Spinal cord (tissue), 10 donors: ENCODE results near the gene GBP3. TPM values are rescaled to one million over a fixed set of nuclear protein-coding genes. Genes with fewer than 3 reads are reported as not detected.
"Not testable (repeated sequence)": the region's sequence is repeated elsewhere in the genome, so short reads cannot be mapped to it uniquely, and the experiment has no call there.

ENCODE experiments used
- DNase-seq, 6 donors: peaks; one replicate each; pipeline versions ENCODE4 v3.0.0 to v3.0.0-alpha.2; 2013 to 2015; ENCODE audit warnings: low spot score in 6 of 6, low read depth in 4 of 6
- H3K27ac ChIP-seq: one replicate; pipeline ENCODE4 v1.5.1; 2013; ENCODE audit warnings: low read depth, low read length, control low read depth
- H3K27me3 ChIP-seq: one replicate; pipeline ENCODE4 v1.6.1; 2013; ENCODE audit warnings: low read length; ENCODE audit not compliant: control insufficient read depth, insufficient read depth
- H3K36me3 ChIP-seq: one replicate; pipeline ENCODE4 v1.6.1; 2013; ENCODE audit warnings: low read length; ENCODE audit not compliant: control insufficient read depth, insufficient read depth
- H3K4me1 ChIP-seq: one replicate; pipeline ENCODE4 v1.6.1; 2013; ENCODE audit warnings: low read length; ENCODE audit not compliant: control insufficient read depth, insufficient read depth
- H3K4me3 ChIP-seq: one replicate; pipeline ENCODE4 v1.5.1; 2013; ENCODE audit warnings: low read depth, low read length, control low read depth
- H3K9me3 ChIP-seq: one replicate; pipeline ENCODE4 v1.6.1; 2013; ENCODE audit warnings: low read length; ENCODE audit not compliant: control insufficient read depth, insufficient read depth
- WGBS: methylation state at CpG from one replicate; pipeline ENCODE4 v1.1.5; 2013; ENCODE audit warnings: missing lambda C conversion rate; ENCODE audit not compliant: insufficient coverage; 5-methylcytosine and 5-hydroxymethylcytosine counted together
- polyA plus RNA-seq, 2 donors: library from polyadenylated mRNA; unstranded; fragments of 120-200 nt; gene quantifications; one replicate each; pipeline ENCODE4 v1.2.1, GENCODE V29; 2013; ENCODE audit not compliant: insufficient read length in 2 of 2
- total RNA-seq, 2 donors: library from RNA; depleted of rRNA in 1 of 2; stranded (reverse); fragments of 120-200 nt in 1 of 2; fragments of >200 nt in 1 of 2; gene quantifications; one replicate each; pipeline versions ENCODE4 v1.2.3 to v1.2.4, GENCODE V29; 2013 to 2014
- donor health status: healthy.

The GBP3 gene
- total and polyA plus RNA-seq, 4 donors: 1.6 to 7.9 (median 4.5) TPM

GRCh38 chr1:89051300-89051954 is 28.8 kb upstream of the GBP3 start:
- no peaks in the 10 kb centered on the region for H3K36me3 ChIP-seq

DNA sequence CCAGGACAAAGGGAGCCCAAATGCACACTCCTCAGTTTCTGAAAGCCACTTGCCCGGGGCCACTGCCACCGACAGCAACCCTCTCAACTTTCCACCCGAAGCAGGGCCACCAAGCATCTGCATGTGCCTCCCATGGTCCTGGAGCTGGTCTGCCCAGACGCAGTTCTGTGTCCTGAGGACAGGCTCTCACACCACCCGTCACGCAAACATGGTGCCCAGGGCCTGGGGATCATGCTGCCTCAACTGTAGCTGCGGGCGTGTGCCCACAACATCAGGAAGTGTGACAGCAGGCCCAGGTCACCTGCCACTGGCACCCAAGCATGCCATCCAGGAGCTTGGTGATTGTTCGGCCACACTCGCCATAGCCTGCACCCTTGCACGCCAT is 28.0 kb upstream of the GBP3 start:
- 98% methylated on average over 11 of the region's 11 CpGs for WGBS
- no peaks in the 10 kb centered on the region for H3K4me1 ChIP-seq
- no peak overlapping the region for H3K27ac ChIP-seq
- no peak for DNase-seq
- H3K27me3 ChIP-seq: no peaks in the 10 kb centered on the region
- H3K9me3 ChIP-seq: no peaks in the 10 kb centered on the region
- no peak overlapping the region for H3K4me3 ChIP-seq
- no peaks in the 10 kb centered on the region for H3K36me3 ChIP-seq

More at GRCh38 chr1:89051300-89051954, 28.8 kb upstream of the GBP3 start:
- no peaks in the 10 kb centered on the region for H3K9me3 ChIP-seq
- H3K27me3 ChIP-seq: no peaks in the 10 kb centered on the region
- no peaks in the 10 kb centered on the region for H3K4me1 ChIP-seq
- H3K4me3 ChIP-seq: no peak overlapping the region
- no peak overlapping the region for H3K27ac ChIP-seq
- no peak for DNase-seq
- WGBS: 90% methylated on average over 2 of the region's 9 CpGs

DNA sequence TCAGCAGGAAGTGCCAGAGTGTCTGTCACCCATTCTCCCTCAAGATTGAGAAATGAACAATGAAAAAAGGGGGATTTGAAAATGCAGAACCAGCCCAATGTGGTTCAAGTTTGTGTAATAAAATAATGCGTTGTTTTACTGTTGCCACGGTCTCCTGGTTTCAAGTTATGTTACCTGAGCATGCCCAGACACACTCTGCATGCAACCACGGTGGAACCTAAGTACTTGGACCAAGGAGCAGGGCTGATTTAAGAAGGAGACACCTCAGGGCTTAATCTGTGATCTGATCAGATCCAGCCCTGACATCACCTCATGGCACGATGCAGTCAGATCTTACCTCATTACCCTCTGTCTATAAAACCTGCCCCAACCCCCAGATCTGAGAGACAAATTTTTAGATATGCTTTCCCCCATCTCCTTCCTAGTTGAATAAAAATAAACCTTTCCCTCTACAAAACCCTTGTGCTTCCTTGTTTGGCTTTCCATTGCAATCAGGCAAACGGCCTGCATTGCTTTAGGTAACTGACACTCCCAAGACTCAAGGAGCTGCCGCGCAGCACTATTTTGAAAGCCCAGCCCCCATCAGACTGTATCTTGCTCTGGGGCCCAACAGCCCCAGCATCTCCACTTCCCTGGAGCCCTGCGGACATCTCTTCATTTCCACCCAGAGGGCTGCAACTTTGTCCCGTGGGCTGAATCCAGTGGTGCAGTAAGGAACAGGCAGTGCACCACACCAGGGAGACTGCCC is 27.4 kb upstream of the GBP3 start:
- H3K27ac ChIP-seq, H3K36me3 ChIP-seq, H3K4me1 ChIP-seq, H3K4me3 ChIP-seq, H3K9me3 ChIP-seq, DNase-seq, H3K27me3 ChIP-seq: not testable (repeated sequence)
- 91% methylated on average over 9 of the region's 9 CpGs for WGBS

GRCh38 chr1:89049187-89049586 is 26.5 kb upstream of the GBP3 start:
- not testable (repeated sequence) for H3K4me3 ChIP-seq, H3K4me1 ChIP-seq, DNase-seq, H3K27ac ChIP-seq, H3K9me3 ChIP-seq, H3K36me3 ChIP-seq, H3K27me3 ChIP-seq
- WGBS: no CpG with 5 or more reads among the region's 4 CpGs

GRCh38 chr1:89047734-89048133 is 25.1 kb upstream of the GBP3 start:
- H3K9me3 ChIP-seq: peaks cover 1% of the 10 kb centered on the region
- no peaks in the 10 kb centered on the region for H3K4me1 ChIP-seq
- no peaks in the 10 kb centered on the region for H3K36me3 ChIP-seq
- no peak overlapping the region for H3K27ac ChIP-seq
- DNase-seq: no peak
- H3K27me3 ChIP-seq: no peaks in the 10 kb centered on the region
- no CpG with 5 or more reads among the region's 3 CpGs for WGBS
- no peak overlapping the region for H3K4me3 ChIP-seq

DNA sequence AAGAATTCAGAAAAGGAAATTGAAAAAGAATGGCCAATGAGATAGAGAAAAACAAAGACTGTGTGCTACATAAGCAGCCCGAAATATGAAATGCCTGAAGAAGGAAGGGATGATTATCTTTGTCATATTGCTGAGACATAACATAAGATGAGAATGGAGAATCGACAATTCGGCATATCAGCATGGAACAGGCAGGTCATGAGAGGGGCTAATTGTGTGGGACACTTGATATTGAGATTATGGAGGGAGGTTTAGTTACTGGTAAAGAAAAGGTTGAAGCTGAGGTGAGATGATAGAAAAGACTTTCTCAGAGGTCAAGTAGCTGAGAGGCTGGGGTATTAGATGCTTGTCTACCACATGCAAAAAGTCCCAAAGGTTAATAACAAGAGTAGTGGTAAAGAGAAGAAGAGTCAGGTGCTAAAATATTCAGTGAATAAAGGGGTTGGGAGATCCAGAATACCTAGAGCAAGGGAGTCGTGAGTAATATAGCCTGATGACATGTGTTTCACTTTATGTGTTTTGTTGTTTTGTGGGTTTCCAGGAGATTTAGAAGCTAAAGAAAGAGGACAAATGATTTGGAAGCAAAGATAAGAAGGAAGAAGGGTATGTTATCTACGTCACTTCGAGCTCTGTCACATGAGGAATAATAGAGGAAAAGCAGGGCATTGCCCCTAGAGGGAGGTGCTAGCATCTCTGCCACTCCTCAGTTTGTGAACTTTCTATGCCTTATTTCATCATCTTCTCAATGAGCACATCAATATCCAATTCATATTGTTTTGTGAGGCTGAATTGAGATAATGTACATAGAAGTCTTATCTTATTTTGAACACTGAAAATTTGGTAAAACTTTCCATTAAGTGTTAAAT is 23.9 kb upstream of the GBP3 start:
- H3K36me3 ChIP-seq, H3K27me3 ChIP-seq, H3K4me3 ChIP-seq, H3K27ac ChIP-seq, H3K9me3 ChIP-seq, H3K4me1 ChIP-seq, DNase-seq: not testable (repeated sequence)
- WGBS: 94% methylated on average over 3 of the region's 6 CpGs

GRCh38 chr1:89044970-89045721 is 22.5 kb upstream of the GBP3 start:
- Histone ChIP-seq H3K9me3 (peaks cover 1% of the 10 kb centered on the region), H3K27me3 (no peaks in the 10 kb centered on the region), H3K27ac (no peak overlapping the region), H3K4me1 (no peaks in the 10 kb centered on the region), H3K4me3 (no peak overlapping the region), H3K36me3 (no peaks in the 10 kb centered on the region)
- no CpG with 5 or more reads among the region's 2 CpGs for WGBS
- no peak for DNase-seq

DNA sequence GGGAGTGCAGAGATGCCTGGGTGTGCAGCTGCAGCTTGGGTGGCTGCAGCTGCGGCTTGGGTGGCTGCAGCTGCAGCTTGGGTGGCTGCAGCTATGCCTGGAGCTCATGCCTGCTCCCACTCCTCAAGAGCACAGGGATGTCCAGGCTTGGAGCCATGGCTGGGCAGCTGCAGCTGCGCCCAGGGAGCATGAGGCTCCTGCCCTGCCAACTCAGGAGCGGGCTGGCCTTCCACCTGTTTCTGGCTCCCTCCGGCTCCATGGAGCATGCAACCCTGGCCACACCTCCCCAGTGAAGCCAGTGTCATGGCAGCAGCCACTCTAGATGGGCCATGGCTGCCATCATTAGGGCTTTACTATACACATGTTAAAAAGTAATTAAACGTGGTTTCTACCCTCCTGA is 21.3 kb upstream of the GBP3 start:
- no peaks in the 10 kb centered on the region for H3K4me1 ChIP-seq
- WGBS: 77% methylated on average over 4 of the region's 5 CpGs
- no peak overlapping the region for H3K27ac ChIP-seq
- no peak overlapping the region for H3K4me3 ChIP-seq
- H3K9me3 ChIP-seq: peaks cover 1% of the 10 kb centered on the region
- no peak for DNase-seq
- no peaks in the 10 kb centered on the region for H3K36me3 ChIP-seq
- no peaks in the 10 kb centered on the region for H3K27me3 ChIP-seq

- DNase-seq: no peak
- H3K4me3 ChIP-seq: no peak overlapping the region
- WGBS: 92% methylated on average over 7 of the region's 7 CpGs
Observed at GRCh38 chr1:89042491-89042890, 19.8 kb upstream of the GBP3 start.

More at GRCh38 chr1:89042491-89042890, 19.8 kb upstream of the GBP3 start:
- Histone ChIP-seq H3K9me3 (peaks cover 1% of the 10 kb centered on the region), H3K27me3 (no peaks in the 10 kb centered on the region), H3K27ac (no peak overlapping the region), H3K36me3 (no peaks in the 10 kb centered on the region), H3K4me1 (no peaks in the 10 kb centered on the region)
